Stomach (tissue), 4 donors: Measurements from ENCODE around the gene APH1B.

Source experiments
- CTCF ChIP-seq, 7 experiments: fragments of 450-650 bp in 4 of 7; fragments of 200-600 bp in 3 of 7; sonication (generic) in 3 of 7; IDR thresholded peaks; one replicate each; pipeline ENCODE4 v1.5.1; 2016 to 2019; ENCODE audit warnings: antibody characterized with exemption in 7 of 7, control low read depth in 2 of 7, mild to moderate bottlenecking in 1 of 7
- POLR2AphosphoS5 ChIP-seq, 3 donors: sonication (generic); formaldehyde crosslinking; IDR thresholded peaks; one replicate each; pipeline ENCODE4 v1.6.1; 2016; ENCODE audit warnings: antibody characterized with exemption in 3 of 3

GRCh38 chr15:63354821-63355650 is 77.6 kb downstream of the APH1B start:
- TF ChIP-seq CTCF (IDR thresholded peaks at IDR 0.05) (no peak), POLR2AphosphoS5 (IDR thresholded peaks at IDR 0.05) (no peak)
